Osteoblast (primary cell): Measurements from ENCODE around the gene CCDC170. TPM values are rescaled to one million over a fixed set of nuclear protein-coding genes. Genes with fewer than 3 reads are reported as not detected.

Experiments
- DNase-seq: peaks from one replicate; pipeline ENCODE4 v3.0.0; 2011; ENCODE audit warnings: low spot score, mixed read lengths; ENCODE audit not compliant: insufficient read length; ENCODE audit errors: missing footprints
- H2AFZ ChIP-seq: 2 replicates; pipeline ENCODE4 v1.6.0; 2011; ENCODE audit warnings: mild to moderate bottlenecking, low read length
- H3K27ac ChIP-seq: 2 replicates; pipeline ENCODE4 v1.5.1; 2011; ENCODE audit warnings: mild to moderate bottlenecking, low read depth, low read length, moderate library complexity
- H3K27me3 ChIP-seq: 2 replicates; pipeline ENCODE4 v1.6.0; 2012; ENCODE audit warnings: mild to moderate bottlenecking, control low read depth, inconsistent platforms, low read length, moderate library complexity; ENCODE audit not compliant: insufficient read depth
- H3K36me3 ChIP-seq: 2 replicates; pipeline ENCODE4 v1.5.1; 2011; ENCODE audit warnings: mild to moderate bottlenecking, low read length, control low read depth, moderate library complexity; ENCODE audit not compliant: insufficient read depth
- H3K4me1 ChIP-seq: 2 replicates; pipeline ENCODE4 v1.5.1; 2011; ENCODE audit warnings: mild to moderate bottlenecking, low read length, control low read depth, moderate library complexity; ENCODE audit not compliant: insufficient read depth
- H3K4me2 ChIP-seq: 2 replicates; pipeline ENCODE4 v1.6.0; 2011; ENCODE audit warnings: mild to moderate bottlenecking, low read length; ENCODE audit not compliant: insufficient read depth
- H3K4me3 ChIP-seq: fragments of 200-600 bp; sonication (generic); 3 replicates; pipeline ENCODE4 v1.5.1; 2012; ENCODE audit warnings: mild to moderate bottlenecking, low read length, inconsistent platforms; ENCODE audit not compliant: insufficient read depth
- H3K79me2 ChIP-seq: 2 replicates; pipeline ENCODE4 v1.6.0; 2012; ENCODE audit warnings: mild to moderate bottlenecking, low read length, control low read depth, inconsistent platforms; ENCODE audit not compliant: insufficient read depth
- H3K9me3 ChIP-seq: 2 replicates; pipeline ENCODE4 v1.5.1; 2011; ENCODE audit warnings: low read depth, low read length, control low read depth
- H4K20me1 ChIP-seq: 2 replicates; pipeline ENCODE4 v1.6.0; 2012; ENCODE audit warnings: mild to moderate bottlenecking, low read length, control low read depth; ENCODE audit not compliant: insufficient read depth
- CTCF ChIP-seq: IDR thresholded peaks from 2 replicates; pipeline ENCODE4 v1.5.1; 2011; ENCODE audit warnings: mild to moderate bottlenecking, low read depth, low read length, moderate library complexity; ENCODE audit errors: extremely low read depth
- total RNA-seq: library from RNA; depleted of rRNA; stranded (reverse); fragments of >200 nt; gene quantifications from 2 replicates; pipeline ENCODE4 v1.2.3, GENCODE V29; 2012

CCDC170 gene
- total RNA-seq, 1 donor: 1.8 TPM

DNA sequence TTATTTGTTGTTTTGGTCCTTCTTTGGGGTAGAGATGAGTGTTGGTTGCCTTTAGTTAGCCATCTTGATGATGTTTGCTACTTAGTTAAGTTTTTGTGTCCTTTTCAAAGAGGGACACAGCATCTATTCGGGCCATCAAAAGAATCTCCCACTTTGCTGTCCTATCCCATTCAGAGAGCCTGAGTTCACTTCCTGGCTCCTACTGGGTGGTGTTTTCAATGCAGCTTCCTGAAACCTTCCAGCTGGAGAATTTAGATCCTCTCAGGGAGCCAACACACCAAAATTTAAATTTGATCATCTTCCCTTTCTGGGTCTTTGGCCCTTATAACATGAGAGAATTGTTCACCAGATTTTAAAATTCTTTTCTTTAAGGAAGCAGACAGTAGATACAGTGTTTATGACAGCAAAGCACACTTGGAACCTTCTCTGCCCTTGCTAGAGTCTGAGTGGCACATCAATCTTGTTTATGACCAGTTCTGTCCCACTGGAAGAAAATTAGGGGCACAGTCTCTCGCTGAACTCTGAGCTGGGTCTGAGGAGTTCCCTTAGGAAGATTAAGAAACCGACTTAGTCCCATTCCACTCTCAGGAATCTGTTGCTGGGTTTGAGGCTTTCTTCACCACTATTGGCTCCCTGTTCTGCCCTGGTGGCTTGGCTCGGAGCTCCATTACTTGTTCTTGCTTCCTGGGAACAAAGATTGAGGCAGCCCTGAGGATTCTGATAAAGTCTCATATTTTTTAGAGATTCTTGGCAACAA, 115.5 kb downstream of the CCDC170 start:
- Histone ChIP-seq H2AFZ (peak overlapping the region; percentile 16), H3K27ac (no peak overlapping the region), H3K4me1 (peaks cover 3% of the 10 kb centered on the region), H3K27me3 (no peaks in the 10 kb centered on the region), H3K79me2 (no peaks in the 10 kb centered on the region), H4K20me1 (no peaks in the 10 kb centered on the region), H3K36me3 (no peaks in the 10 kb centered on the region), H3K4me3 (no peak overlapping the region), H3K9me3 (no peaks in the 10 kb centered on the region), H3K4me2 (no peak overlapping the region)
- no peak for TF ChIP-seq CTCF
- DNase-seq: no peak

GRCh38 chr6:151610326-151610725, 116.5 kb downstream of the CCDC170 start:
- no peaks in the 10 kb centered on the region for H3K27me3 ChIP-seq
- DNase-seq: no peak
- no peaks in the 10 kb centered on the region for H3K36me3 ChIP-seq
- peaks cover 3% of the 10 kb centered on the region for H3K4me1 ChIP-seq
- H4K20me1 ChIP-seq: no peaks in the 10 kb centered on the region
- H3K4me2 ChIP-seq: no peak overlapping the region
- TF ChIP-seq CTCF: no peak
- no peaks in the 10 kb centered on the region for H3K79me2 ChIP-seq
- no peak overlapping the region for H2AFZ ChIP-seq
- H3K9me3 ChIP-seq: no peaks in the 10 kb centered on the region
- H3K4me3 ChIP-seq: no peak overlapping the region
- H3K27ac ChIP-seq: no peak overlapping the region

DNA sequence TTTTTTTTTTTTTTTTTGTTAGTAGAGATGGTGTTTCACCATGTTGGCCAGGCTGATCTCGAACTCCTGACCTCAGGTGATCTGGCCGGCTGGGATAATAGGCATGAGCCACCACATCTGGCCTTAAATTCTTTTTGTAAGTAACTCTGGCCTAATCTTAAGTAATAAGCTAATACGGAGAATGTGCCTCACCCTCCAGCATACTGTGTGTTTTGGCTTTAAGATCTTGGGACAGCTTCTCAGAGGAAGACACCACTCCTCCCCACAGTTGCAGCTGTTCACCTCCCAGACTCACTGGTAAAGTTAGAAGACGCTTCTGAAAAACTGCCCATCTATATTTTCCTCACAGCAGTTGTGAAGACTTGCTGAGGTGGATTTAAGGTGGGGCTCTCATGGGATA, 120.8 kb downstream of the CCDC170 start:
- Histone ChIP-seq H3K4me2 (no peak overlapping the region), H3K4me3 (no peak overlapping the region), H3K79me2 (no peaks in the 10 kb centered on the region), H3K36me3 (no peaks in the 10 kb centered on the region), H3K27ac (no peak overlapping the region), H4K20me1 (no peaks in the 10 kb centered on the region), H3K27me3 (no peaks in the 10 kb centered on the region), H3K4me1 (no peaks in the 10 kb centered on the region), H2AFZ (no peak overlapping the region), H3K9me3 (no peaks in the 10 kb centered on the region)
- DNase-seq: no peak
- TF ChIP-seq CTCF: no peak

- Histone ChIP-seq H3K36me3 (no peaks in the 10 kb centered on the region), H2AFZ (no peak overlapping the region), H3K4me3 (no peak overlapping the region), H3K27me3 (no peaks in the 10 kb centered on the region), H3K9me3 (no peaks in the 10 kb centered on the region), H3K27ac (no peak overlapping the region), H3K4me1 (no peaks in the 10 kb centered on the region), H3K4me2 (no peak overlapping the region), H3K79me2 (no peaks in the 10 kb centered on the region), H4K20me1 (no peaks in the 10 kb centered on the region)
- no peak for DNase-seq
- no peak for TF ChIP-seq CTCF
These were observed 122.3 kb downstream of the CCDC170 start for GRCh38 chr6:151616091-151616513.
